Nephron (organoid): Measurements from ENCODE around the gene NET1.

Source experiments
- H3K27ac Mint-ChIP-seq, 3 experiments: 2 replicates each; pipeline ENCODE4 v1.8.0; 2020; ENCODE audit warnings: mixed read lengths in 3 of 3, mild to moderate bottlenecking in 2 of 3, moderate library complexity in 1 of 3
- H3K27me3 Mint-ChIP-seq: 2 replicates; pipeline ENCODE4 v1.8.0; 2021; ENCODE audit warnings: low read depth, mild to moderate bottlenecking, moderate library complexity, mixed read lengths
- H3K36me3 Mint-ChIP-seq: 2 replicates; pipeline ENCODE4 v1.8.0; 2020; ENCODE audit warnings: low read depth, mixed read lengths
- H3K4me1 Mint-ChIP-seq: 2 replicates; pipeline ENCODE4 v1.8.0; 2020; ENCODE audit warnings: mixed read lengths
- H3K4me3 Mint-ChIP-seq, 3 experiments: 2 replicates each; pipeline ENCODE4 v1.8.0; 2020; ENCODE audit warnings: mild to moderate bottlenecking in 3 of 3, mixed read lengths in 3 of 3, moderate library complexity in 2 of 3
- H3K9me3 Mint-ChIP-seq: 2 replicates; pipeline ENCODE4 v1.8.0; 2020; ENCODE audit warnings: mixed read lengths
- CTCF ChIP-seq, 3 experiments: fragments of 200-600 bp; sonication (generic); IDR thresholded peaks; one replicate each; pipeline ENCODE4 v1.5.0; 2021; ENCODE audit warnings: antibody characterized with exemption in 3 of 3; ENCODE audit not compliant: unreplicated experiment in 3 of 3

NET1 gene

GRCh38 chr10:5498791-5499492 is 86.6 kb downstream of the NET1 start:
- H3K4me1 Mint-ChIP-seq = peaks cover 10% of the 10 kb centered on the region
- no peaks in the 10 kb centered on the region for H3K27me3 Mint-ChIP-seq
- TF ChIP-seq CTCF (IDR thresholded peaks at IDR 0.05; ENCODE audit: unreplicated experiment in 3 of 3) = no peak
- H3K9me3 Mint-ChIP-seq = no peaks in the 10 kb centered on the region
- H3K4me3 Mint-ChIP-seq = no peak overlapping the region
- H3K36me3 Mint-ChIP-seq = no peaks in the 10 kb centered on the region
- no peak overlapping the region for H3K27ac Mint-ChIP-seq

GRCh38 chr10:5499493-5500140 is 87.3 kb downstream of the NET1 start, which contains the start of gene CALML5:
Gene CALML5 (minus strand): TSS chr10:5499570. CDS start chr10:5499438, 132 bp downstream.
- Mint-ChIP-seq H3K4me3 (no peak within 1 kb of the TSS), H3K27me3 (no peaks in the 10 kb centered on the region), H3K4me1 (peaks cover 10% of the 10 kb centered on the region), H3K36me3 (no peaks in the 10 kb centered on the region), H3K9me3 (no peaks in the 10 kb centered on the region), H3K27ac (no peak within 1 kb of the TSS)
- TF ChIP-seq CTCF (IDR thresholded peaks at IDR 0.05; ENCODE audit: unreplicated experiment in 3 of 3) = no peak

- Mint-ChIP-seq H3K27ac (no peak overlapping the region), H3K4me1 (peaks cover 10% of the 10 kb centered on the region), H3K9me3 (no peaks in the 10 kb centered on the region), H3K4me3 (no peak overlapping the region), H3K27me3 (no peaks in the 10 kb centered on the region), H3K36me3 (no peaks in the 10 kb centered on the region)
- TF ChIP-seq CTCF (IDR thresholded peaks at IDR 0.05; ENCODE audit: unreplicated experiment in 3 of 3) = no peak
These were observed 87.9 kb downstream of the NET1 start for GRCh38 chr10:5500162-5500670.

GRCh38 chr10:5500910-5501309 is 88.6 kb downstream of the NET1 start:
- no peak overlapping the region for H3K4me3 Mint-ChIP-seq
- peaks cover 10% of the 10 kb centered on the region for H3K4me1 Mint-ChIP-seq
- H3K27ac Mint-ChIP-seq = no peak overlapping the region
- H3K9me3 Mint-ChIP-seq = no peaks in the 10 kb centered on the region
- H3K27me3 Mint-ChIP-seq = no peaks in the 10 kb centered on the region
- no peak for TF ChIP-seq CTCF (IDR thresholded peaks at IDR 0.05; ENCODE audit: unreplicated experiment in 3 of 3)
- no peaks in the 10 kb centered on the region for H3K36me3 Mint-ChIP-seq

GRCh38 chr10:5502061-5502521 is 89.7 kb downstream of the NET1 start:
- Mint-ChIP-seq H3K27ac (no peak overlapping the region), H3K27me3 (no peaks in the 10 kb centered on the region)
- no peak for TF ChIP-seq CTCF (IDR thresholded peaks at IDR 0.05; ENCODE audit: unreplicated experiment in 3 of 3)

More at GRCh38 chr10:5502061-5502521, 89.7 kb downstream of the NET1 start:
- Mint-ChIP-seq H3K9me3 (no peaks in the 10 kb centered on the region), H3K36me3 (no peaks in the 10 kb centered on the region), H3K4me1 (peaks cover 10% of the 10 kb centered on the region), H3K4me3 (no peak overlapping the region)
